Calu3 (cell line): ENCODE measurements around the gene SEMA4G. TPM values are rescaled to one million over a fixed set of nuclear protein-coding genes. Genes with fewer than 3 reads are reported as not detected.

Experiments used
- BruUV-seq: library from RNA; stranded (reverse); fragments of 400-500 nt; replicated peaks from 2 replicates; lab custom pipeline; 2021; lab: Mats Ljungman, UMichigan
- CTCF ChIA-PET: fragments of 300-600 bp; sonication (Branson Sonifier 250); formaldehyde crosslinking; loops from one replicate; lab custom pipeline; 2022; ENCODE audit warnings: antibody characterized with exemption; lab: Charles Lee
- DNase-seq: peaks from one replicate; pipeline ENCODE4 v3.0.0; 2022
- H3K27ac Mint-ChIP-seq: one replicate; pipeline ENCODE4 v1.8.0; 2022; ENCODE audit warnings: mixed read lengths; ENCODE audit not compliant: unreplicated experiment
- H3K27me3 Mint-ChIP-seq: one replicate; pipeline ENCODE4 v1.8.0; 2022; ENCODE audit warnings: mixed read lengths; ENCODE audit not compliant: unreplicated experiment
- H3K36me3 Mint-ChIP-seq: one replicate; pipeline ENCODE4 v1.8.0; 2022; ENCODE audit warnings: mild to moderate bottlenecking, moderate library complexity, mixed read lengths; ENCODE audit not compliant: insufficient read depth, unreplicated experiment
- H3K4me1 Mint-ChIP-seq: one replicate; pipeline ENCODE4 v1.8.0; 2022; ENCODE audit warnings: mild to moderate bottlenecking, low read depth, mixed read lengths; ENCODE audit not compliant: unreplicated experiment
- H3K4me3 Mint-ChIP-seq: one replicate; pipeline ENCODE4 v1.8.0; 2022; ENCODE audit warnings: mild to moderate bottlenecking, low read depth, moderate library complexity, mixed read lengths; ENCODE audit not compliant: unreplicated experiment
- H3K9me3 Mint-ChIP-seq: one replicate; pipeline ENCODE4 v1.8.0; 2022; ENCODE audit warnings: low read depth, mixed read lengths; ENCODE audit not compliant: unreplicated experiment
- intact Hi-C: fragments of 100-400 bp; cut with micrococcal nuclease; formaldehyde crosslinking; loops from one replicate; pipeline ENCODE4 v1.10.0; 2022; ENCODE audit not compliant: unreplicated experiment
- total RNA-seq: library from RNA; stranded (reverse); gene quantifications from 2 replicates; pipeline ENCODE4 v1.2.3, GENCODE V29; 2022
- TF ChIP-seq, protein P1 (sequence below): fragments of 200-600 bp; IDR thresholded peaks from one replicate; pipeline ENCODE4 v1.8.0; 2022; ENCODE audit warnings: antibody characterized with exemption; ENCODE audit not compliant: unreplicated experiment

SEMA4G gene
- total RNA-seq, 1 experiment from 2014 or later = 15.9 TPM

DNA sequence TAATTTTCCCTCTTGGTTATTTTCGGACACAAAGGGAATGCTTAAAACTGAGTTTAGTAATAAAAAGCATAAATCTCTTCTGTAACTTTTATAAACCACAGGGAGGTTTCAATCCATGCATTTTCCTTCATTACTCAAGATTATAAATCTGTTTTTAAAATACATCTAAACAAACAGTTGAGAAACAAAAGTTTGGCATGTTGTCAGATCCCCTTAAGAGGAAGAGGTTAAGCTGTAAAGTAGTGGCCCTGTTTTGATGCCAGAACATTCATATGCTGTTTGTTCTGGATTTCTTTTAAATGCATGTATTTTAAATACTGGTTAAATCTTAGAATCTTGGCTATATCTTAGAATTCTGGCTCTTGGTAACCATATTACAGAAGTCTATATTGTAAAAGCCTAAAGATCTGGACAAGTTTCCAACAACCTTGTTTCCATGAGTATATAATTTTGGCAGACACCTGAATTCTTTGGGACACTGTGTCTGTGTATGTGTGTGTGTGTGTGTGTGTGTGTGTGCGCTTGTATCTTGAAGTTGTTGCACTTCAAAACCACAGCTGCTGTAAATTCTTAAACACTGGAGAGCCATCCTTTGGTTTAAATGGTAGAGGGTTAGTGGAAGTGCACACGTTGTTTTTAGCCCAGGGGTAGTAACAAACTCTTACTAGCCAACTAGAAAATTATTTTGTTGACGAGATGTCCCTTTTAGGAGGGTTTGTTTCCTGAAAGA is 6.8 kb upstream of the SEMA4G start:
- Mint-ChIP-seq H3K4me3 (no peak overlapping the region), H3K9me3 (no peaks in the 10 kb centered on the region), H3K36me3 (peaks cover 7% of the 10 kb centered on the region), H3K4me1 (no peaks in the 10 kb centered on the region), H3K27me3 (no peaks in the 10 kb centered on the region), H3K27ac (no peak overlapping the region)
- CTCF ChIA-PET = no interaction called here
- intact Hi-C loops = no loop called here
- TF ChIP-seq, protein P1, sequence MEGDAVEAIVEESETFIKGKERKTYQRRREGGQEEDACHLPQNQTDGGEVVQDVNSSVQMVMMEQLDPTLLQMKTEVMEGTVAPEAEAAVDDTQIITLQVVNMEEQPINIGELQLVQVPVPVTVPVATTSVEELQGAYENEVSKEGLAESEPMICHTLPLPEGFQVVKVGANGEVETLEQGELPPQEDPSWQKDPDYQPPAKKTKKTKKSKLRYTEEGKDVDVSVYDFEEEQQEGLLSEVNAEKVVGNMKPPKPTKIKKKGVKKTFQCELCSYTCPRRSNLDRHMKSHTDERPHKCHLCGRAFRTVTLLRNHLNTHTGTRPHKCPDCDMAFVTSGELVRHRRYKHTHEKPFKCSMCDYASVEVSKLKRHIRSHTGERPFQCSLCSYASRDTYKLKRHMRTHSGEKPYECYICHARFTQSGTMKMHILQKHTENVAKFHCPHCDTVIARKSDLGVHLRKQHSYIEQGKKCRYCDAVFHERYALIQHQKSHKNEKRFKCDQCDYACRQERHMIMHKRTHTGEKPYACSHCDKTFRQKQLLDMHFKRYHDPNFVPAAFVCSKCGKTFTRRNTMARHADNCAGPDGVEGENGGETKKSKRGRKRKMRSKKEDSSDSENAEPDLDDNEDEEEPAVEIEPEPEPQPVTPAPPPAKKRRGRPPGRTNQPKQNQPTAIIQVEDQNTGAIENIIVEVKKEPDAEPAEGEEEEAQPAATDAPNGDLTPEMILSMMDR = no peak
- no TSS peak for BruUV-seq
- no peak for DNase-seq

DNA sequence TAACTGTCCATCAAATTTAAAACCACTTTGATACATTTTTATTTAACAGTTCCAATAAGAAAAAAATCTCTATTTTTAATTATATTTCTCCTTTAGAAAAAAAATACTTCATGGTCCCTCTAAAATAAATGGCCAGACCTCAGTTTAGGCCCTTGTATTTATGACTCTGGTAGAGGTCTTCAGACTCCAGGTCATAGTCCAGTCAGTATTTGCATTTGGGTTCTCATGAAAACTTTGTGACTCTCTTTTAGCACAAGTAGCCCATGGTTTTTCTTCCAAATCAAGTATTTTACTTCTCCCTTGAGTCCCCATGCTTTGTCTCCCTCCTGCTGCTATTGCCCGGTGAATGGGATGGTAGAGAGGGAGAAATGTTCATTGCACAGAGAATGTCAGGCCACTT is 5.5 kb upstream of the SEMA4G start:
- Mint-ChIP-seq H3K9me3 (no peaks in the 10 kb centered on the region), H3K27me3 (no peaks in the 10 kb centered on the region), H3K4me3 (no peak overlapping the region), H3K27ac (no peak overlapping the region), H3K36me3 (peaks cover 9% of the 10 kb centered on the region), H3K4me1 (no peaks in the 10 kb centered on the region)
- no TSS peak for BruUV-seq
- intact Hi-C loops = no loop called here
- DNase-seq = no peak
- TF ChIP-seq, protein P1 = no peak
- CTCF ChIA-PET = no interaction called here

DNA sequence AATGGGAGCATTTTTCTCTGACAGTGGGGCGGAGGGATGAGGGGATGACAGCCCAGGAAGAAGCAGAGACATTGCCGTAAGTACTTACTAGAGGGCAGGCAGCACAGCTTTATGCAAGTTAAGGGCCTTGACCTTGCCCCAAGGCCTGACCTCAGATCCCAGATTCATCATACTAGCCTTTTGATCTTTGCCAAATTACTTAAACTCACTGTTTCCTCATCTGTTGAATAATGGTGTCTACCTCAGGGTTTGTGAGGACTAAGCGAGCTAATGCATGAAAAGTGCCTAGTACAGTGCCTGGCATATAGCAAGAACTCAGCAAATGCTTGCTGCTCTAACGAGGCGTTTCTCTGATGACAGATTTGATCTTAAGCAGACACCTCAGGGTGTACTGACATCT is 3.5 kb upstream of the SEMA4G start:
- BruUV-seq = no TSS peak
- no peak overlapping the region for H3K4me3 Mint-ChIP-seq
- CTCF ChIA-PET = no interaction called here

GRCh38 chr10:100966887-100967286 is 2.4 kb upstream of the SEMA4G start:
- intact Hi-C loops = loop anchor here (5.0 kb wide), 1 partner anchor 45 kb away; no protein-coding TSS in a partner anchor
- H3K27ac Mint-ChIP-seq = no peak overlapping the region
- H3K4me3 Mint-ChIP-seq = no peak overlapping the region
- H3K4me1 Mint-ChIP-seq = peaks cover 16% of the 10 kb centered on the region
- no peaks in the 10 kb centered on the region for H3K27me3 Mint-ChIP-seq
- BruUV-seq = no TSS peak
- DNase-seq = no peak
- TF ChIP-seq, protein P1 = no peak
- H3K36me3 Mint-ChIP-seq = peaks cover 24% of the 10 kb centered on the region
- no peaks in the 10 kb centered on the region for H3K9me3 Mint-ChIP-seq
- CTCF ChIA-PET = interaction anchor here (0.5 to 1.5 kb wide), 2 partner anchors 9 to 48 kb away, joined by 3 to 4 read pairs; no protein-coding TSS in a partner anchor

More for the DNA sequence above, 3.5 kb upstream of the SEMA4G start:
- no peaks in the 10 kb centered on the region for H3K27me3 Mint-ChIP-seq
- TF ChIP-seq, protein P1 = no peak
- peaks cover 6% of the 10 kb centered on the region for H3K4me1 Mint-ChIP-seq
- no peak for DNase-seq
- H3K9me3 Mint-ChIP-seq = no peaks in the 10 kb centered on the region
- peaks cover 21% of the 10 kb centered on the region for H3K36me3 Mint-ChIP-seq
- intact Hi-C loops = loop anchor here (5.0 kb wide), 1 partner anchor 46 kb away; no protein-coding TSS in a partner anchor
- no peak overlapping the region for H3K27ac Mint-ChIP-seq
